ENCODE measurements around the gene MOB2. TPM values are rescaled to one million over a fixed set of nuclear protein-coding genes. Genes with fewer than 3 reads are reported as not detected.

MOB2 gene
- total RNA-seq, 4 donors from 2014 or later: 84.8 to 126 (median 93.8) TPM

DNA sequence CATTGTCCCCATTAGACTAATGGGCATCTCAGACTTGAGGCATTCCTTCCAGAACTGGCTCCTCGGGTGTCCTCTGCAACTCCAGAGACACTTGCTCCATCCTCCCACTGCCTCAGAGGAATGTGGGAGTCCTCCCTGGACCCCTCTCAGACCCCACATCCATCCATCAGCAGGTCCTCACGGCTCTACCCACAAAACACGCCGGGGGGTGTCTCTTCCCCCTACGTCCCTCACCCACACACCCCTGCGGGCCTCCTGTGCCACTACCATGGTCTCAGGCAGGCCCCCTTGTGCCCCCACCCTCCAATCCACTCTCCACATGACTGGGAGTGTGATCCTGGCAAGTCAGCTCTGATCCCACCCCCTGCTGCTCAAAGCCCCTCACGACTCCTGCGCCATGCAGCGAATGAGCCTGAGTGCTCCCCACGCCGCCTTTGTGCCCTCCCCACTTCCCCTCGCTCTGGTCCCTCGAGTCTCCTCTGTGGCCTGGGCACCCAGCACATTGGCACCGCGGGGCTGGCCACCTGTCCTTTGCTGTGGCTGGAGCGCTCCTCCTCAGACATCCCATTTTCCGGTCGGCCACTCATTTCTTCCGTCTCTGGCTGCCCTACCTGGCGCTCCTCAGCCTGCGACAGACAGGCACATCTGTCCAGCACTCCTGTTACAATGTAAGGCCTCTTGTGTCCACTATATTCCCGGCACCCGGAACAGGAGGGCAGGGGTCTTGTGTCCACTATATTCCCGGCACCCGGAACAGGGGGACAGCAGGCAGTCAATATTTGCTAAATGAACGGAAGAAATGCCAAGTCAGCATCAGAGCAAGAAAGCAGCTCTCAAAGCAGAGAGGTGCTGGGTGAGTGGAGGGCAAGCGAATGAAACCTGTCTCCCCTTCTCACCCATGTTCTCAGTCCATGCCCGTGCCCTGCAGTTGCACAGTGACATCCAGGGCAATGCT lies 14.2 kb upstream of the MOB2 start:
- TF ChIP-seq POLR2A (IDR thresholded peaks at IDR 0.05): no peak
- TF ChIP-seq, protein P1, sequence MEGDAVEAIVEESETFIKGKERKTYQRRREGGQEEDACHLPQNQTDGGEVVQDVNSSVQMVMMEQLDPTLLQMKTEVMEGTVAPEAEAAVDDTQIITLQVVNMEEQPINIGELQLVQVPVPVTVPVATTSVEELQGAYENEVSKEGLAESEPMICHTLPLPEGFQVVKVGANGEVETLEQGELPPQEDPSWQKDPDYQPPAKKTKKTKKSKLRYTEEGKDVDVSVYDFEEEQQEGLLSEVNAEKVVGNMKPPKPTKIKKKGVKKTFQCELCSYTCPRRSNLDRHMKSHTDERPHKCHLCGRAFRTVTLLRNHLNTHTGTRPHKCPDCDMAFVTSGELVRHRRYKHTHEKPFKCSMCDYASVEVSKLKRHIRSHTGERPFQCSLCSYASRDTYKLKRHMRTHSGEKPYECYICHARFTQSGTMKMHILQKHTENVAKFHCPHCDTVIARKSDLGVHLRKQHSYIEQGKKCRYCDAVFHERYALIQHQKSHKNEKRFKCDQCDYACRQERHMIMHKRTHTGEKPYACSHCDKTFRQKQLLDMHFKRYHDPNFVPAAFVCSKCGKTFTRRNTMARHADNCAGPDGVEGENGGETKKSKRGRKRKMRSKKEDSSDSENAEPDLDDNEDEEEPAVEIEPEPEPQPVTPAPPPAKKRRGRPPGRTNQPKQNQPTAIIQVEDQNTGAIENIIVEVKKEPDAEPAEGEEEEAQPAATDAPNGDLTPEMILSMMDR (IDR thresholded peaks at IDR 0.05): no peak
- intact Hi-C loops (cut with DNase I; ENCODE audit: low total_unique reads): loop anchor here (10.0 kb wide), 1 partner anchor 216 kb away; no protein-coding TSS in a partner anchor
- DNase-seq (ENCODE audit: low spot score in 2 of 2): no peak
- no peak overlapping the region for H3K4me3 ChIP-seq (ENCODE audit: low read depth, poor library complexity, severe bottlenecking)
- WGBS, 2 donors: 86 to 89% methylated on average over 28 of the region's 28 CpGs

- DNase-seq (ENCODE audit: low spot score in 2 of 2): no peak
- no peak overlapping the region for H3K4me3 ChIP-seq (ENCODE audit: low read depth, poor library complexity, severe bottlenecking)
- intact Hi-C loops (cut with DNase I; ENCODE audit: low total_unique reads): loop anchor here (10.0 kb wide), 1 partner anchor 215 kb away; no protein-coding TSS in a partner anchor
- TF ChIP-seq, protein P1 (IDR thresholded peaks at IDR 0.05): no peak
- TF ChIP-seq POLR2A (IDR thresholded peaks at IDR 0.05): no peak
- 75 to 88% methylated on average over 14 of the region's 14 CpGs for WGBS, 2 donors
Measured at GRCh38 chr11:1499899-1500298, 13.3 kb upstream of the MOB2 start.

GRCh38 chr11:1499261-1499890 lies 12.8 kb upstream of the MOB2 start:
- no peak for DNase-seq (ENCODE audit: low spot score in 2 of 2)
- no peak overlapping the region for H3K4me3 ChIP-seq (ENCODE audit: low read depth, poor library complexity, severe bottlenecking)
- TF ChIP-seq, protein P1 (IDR thresholded peaks at IDR 0.05): no peak
- TF ChIP-seq POLR2A (IDR thresholded peaks at IDR 0.05): no peak
- WGBS, 2 donors: 87% methylated on average over 28 of the region's 28 CpGs
- intact Hi-C loops (cut with DNase I; ENCODE audit: low total_unique reads): no loop called here

GRCh38 chr11:1498262-1498661 lies 11.7 kb upstream of the MOB2 start:
- no peak for DNase-seq (ENCODE audit: low spot score in 2 of 2)
- H3K4me3 ChIP-seq (ENCODE audit: low read depth, poor library complexity, severe bottlenecking): no peak overlapping the region
- intact Hi-C loops (cut with DNase I; ENCODE audit: low total_unique reads): no loop called here
- 93 to 96% methylated on average over 13 of the region's 13 CpGs for WGBS, 2 donors
- TF ChIP-seq, protein P1 (IDR thresholded peaks at IDR 0.05): no peak
- no peak for TF ChIP-seq POLR2A (IDR thresholded peaks at IDR 0.05)

- DNase-seq (ENCODE audit: low spot score in 2 of 2): no peak
- H3K4me3 ChIP-seq (ENCODE audit: low read depth, poor library complexity, severe bottlenecking): no peak overlapping the region
- 71 to 80% methylated on average over 5 of the region's 5 CpGs for WGBS, 2 donors
- no peak for TF ChIP-seq POLR2A (IDR thresholded peaks at IDR 0.05)
- TF ChIP-seq, protein P1 (IDR thresholded peaks at IDR 0.05): no peak
- intact Hi-C loops (cut with DNase I; ENCODE audit: low total_unique reads): no loop called here
Measured at GRCh38 chr11:1497600-1497999, 11.0 kb upstream of the MOB2 start.
